Measurements from ENCODE around the gene SERPINB5.

The SERPINB5 gene

GRCh38 chr18:63532471-63532870 lies 55.7 kb downstream of the SERPINB5 start:
- DNase-seq, result no peak

DNA sequence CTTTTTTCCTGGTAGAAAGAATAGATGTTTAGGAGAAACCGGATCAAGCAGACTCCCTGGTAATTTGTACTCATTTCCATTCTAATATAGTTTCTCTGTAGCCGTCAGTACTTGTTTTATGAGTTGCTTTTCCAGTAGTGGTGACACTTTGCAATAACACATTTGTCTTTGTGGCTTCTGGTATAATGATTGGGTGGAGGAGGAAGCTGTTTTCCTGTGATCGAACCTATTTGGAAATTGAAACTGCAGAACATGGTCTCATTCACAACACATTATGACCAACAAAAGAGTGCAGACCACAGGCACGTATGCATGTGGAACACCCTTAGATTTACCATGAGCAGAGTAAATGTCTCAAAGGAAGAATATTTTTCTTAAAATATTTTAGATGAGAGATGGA lies 57.9 kb downstream of the SERPINB5 start:
- DNase-seq, result no peak

GRCh38 chr18:63539904-63540510 lies 63.2 kb downstream of the SERPINB5 start:
- DNase-seq, result no peak

GRCh38 chr18:63542069-63542468 lies 65.3 kb downstream of the SERPINB5 start, which contains the start of gene SERPINB12:
Gene SERPINB12, plus strand, starts transcription at chr18:63542369. Its CDS starts 13,791 bp downstream, at chr18:63556160.
- DNase-seq, result no peak

DNA sequence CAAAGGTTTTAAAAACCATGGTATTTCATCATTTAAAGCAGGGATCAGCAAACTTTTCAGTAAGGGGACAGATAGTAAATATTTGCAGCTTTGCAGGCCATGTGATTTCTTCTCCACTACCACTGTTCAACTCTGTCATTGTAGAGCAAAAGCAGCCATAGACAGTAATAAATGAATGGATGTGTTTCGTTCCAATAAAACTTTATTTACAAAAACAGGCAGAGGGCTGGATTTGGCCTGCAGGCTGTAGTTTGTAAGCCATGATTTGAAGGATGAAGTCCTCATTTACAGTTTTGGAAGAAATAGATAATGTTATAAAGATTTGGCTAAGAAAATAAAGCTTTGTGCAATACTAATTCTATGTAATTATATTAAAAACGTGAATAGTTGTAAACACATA lies 67.3 kb downstream of the SERPINB5 start:
- no peak for DNase-seq

GRCh38 chr18:63545000-63545399 lies 68.2 kb downstream of the SERPINB5 start:
- DNase-seq, result no peak

GRCh38 chr18:63550068-63550467 lies 73.3 kb downstream of the SERPINB5 start:
- DNase-seq, result no peak

DNA sequence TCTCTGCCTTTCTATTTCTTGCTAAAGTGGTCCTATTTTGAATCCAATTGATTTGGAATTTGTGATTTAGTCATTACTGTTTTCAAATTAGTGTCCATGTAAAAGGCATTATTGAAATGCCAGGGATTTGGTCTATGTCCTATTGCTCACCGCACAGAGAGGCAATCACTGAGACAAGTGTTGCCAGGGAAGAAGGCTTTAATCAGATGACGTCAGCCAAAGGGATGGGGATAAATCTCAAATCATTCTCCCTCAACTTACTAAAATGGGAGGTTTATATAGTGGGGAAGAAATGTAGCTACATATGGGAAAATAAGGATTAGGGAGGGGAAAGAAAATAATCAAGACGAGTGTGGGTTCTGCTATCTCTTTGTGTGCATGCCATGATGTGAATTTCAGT lies 75.0 kb downstream of the SERPINB5 start:
- no peak for DNase-seq

DNA sequence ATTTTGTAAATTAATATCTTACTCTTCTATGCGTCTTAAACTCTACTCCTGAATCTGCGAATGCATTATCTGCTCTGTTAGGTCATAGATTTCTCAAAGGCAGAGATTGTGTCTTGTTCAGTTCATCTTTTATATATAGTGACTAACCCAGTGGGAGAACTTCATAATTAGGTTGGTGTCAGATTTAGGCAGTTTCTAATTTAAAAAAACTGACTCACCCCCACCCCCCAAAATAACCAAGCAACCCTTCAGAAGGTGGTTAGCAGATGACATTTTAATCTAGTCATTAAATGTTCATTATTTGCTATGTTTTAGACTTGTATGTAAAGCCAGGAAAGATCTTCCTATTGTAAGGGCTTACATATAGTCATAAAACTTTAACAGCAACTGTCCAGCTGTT lies 75.8 kb downstream of the SERPINB5 start:
- DNase-seq, result no peak

DNA sequence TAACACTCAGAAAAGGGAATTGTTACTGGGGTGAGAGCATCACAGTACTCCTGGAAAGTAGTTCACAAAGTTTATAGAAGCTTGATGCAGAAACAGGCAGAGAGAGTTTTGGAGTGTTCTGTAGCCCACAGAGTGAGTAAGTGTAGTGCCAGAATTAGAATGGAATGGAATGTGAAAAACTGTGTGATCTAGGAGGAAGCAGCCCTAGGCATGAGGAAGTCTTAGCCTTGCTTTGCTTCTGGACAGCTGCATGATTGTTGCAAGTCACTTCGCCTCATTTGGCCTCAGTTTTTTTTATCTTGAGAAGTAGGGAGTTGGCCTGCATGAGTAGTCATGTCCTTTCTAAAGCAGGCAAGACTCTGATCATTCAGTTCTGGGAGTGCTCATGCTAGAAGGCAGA lies 76.3 kb downstream of the SERPINB5 start:
- no peak for DNase-seq
